ENCODE measurements around the gene VTI1A. TPM values are rescaled to one million over a fixed set of nuclear protein-coding genes. Genes with fewer than 3 reads are reported as not detected.

The VTI1A gene
- polyA plus RNA-seq, 1 donor from 2014 or later = 28.7 TPM

DNA sequence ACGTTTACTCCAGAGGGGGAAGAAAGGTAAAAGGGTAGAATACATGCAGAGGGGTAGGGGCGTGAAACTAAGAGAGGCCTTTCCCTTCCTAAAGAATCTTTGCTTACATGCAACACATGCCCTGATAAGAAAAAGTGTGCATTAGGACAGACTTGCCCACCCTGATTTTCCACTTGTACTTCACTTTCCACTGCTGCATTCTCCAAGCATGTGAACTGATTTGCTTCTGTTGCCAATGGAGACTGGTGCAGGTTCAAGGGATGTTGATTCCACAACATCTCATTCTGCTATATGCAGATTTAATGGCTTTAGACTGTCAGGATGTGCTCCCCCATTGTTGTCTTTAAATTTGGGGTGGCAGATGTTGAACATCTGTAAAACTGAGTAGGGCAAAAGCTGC lies 265.5 kb downstream of the VTI1A start:
- Histone ChIP-seq H3K9ac (ENCODE audit: low read length) (no peak overlapping the region), H3K4me3 (ENCODE audit: low read length) (no peak overlapping the region), H3F3A (ENCODE audit: insufficient read depth, low read length, poor library complexity, severe bottlenecking) (no peaks in the 10 kb centered on the region), H3K9me2 (ENCODE audit: insufficient read depth, low read length) (no peaks in the 10 kb centered on the region), H2AFZ (ENCODE audit: low read depth, low read length) (no peak overlapping the region), H4K20me1 (ENCODE audit: insufficient read depth) (no peaks in the 10 kb centered on the region), H3K27me3 (ENCODE audit: insufficient read depth, low read depth, low read length) (no peaks in the 10 kb centered on the region), H3K27ac (ENCODE audit: low read length) (no peak overlapping the region), H3K9me3 (ENCODE audit: low read length) (no peaks in the 10 kb centered on the region), H3K4me2 (ENCODE audit: low read length) (no peak overlapping the region), H3K36me3 (ENCODE audit: insufficient read depth, low read length) (no peaks in the 10 kb centered on the region), H3K79me2 (replicated peaks; ENCODE audit: insufficient read depth, low read length) (no peaks in the 10 kb centered on the region)
- TF ChIP-seq, protein P1, sequence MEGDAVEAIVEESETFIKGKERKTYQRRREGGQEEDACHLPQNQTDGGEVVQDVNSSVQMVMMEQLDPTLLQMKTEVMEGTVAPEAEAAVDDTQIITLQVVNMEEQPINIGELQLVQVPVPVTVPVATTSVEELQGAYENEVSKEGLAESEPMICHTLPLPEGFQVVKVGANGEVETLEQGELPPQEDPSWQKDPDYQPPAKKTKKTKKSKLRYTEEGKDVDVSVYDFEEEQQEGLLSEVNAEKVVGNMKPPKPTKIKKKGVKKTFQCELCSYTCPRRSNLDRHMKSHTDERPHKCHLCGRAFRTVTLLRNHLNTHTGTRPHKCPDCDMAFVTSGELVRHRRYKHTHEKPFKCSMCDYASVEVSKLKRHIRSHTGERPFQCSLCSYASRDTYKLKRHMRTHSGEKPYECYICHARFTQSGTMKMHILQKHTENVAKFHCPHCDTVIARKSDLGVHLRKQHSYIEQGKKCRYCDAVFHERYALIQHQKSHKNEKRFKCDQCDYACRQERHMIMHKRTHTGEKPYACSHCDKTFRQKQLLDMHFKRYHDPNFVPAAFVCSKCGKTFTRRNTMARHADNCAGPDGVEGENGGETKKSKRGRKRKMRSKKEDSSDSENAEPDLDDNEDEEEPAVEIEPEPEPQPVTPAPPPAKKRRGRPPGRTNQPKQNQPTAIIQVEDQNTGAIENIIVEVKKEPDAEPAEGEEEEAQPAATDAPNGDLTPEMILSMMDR (IDR thresholded peaks at IDR 0.05; ENCODE audit: poor library complexity, severe bottlenecking) = no peak
- TF ChIP-seq, protein P2, sequence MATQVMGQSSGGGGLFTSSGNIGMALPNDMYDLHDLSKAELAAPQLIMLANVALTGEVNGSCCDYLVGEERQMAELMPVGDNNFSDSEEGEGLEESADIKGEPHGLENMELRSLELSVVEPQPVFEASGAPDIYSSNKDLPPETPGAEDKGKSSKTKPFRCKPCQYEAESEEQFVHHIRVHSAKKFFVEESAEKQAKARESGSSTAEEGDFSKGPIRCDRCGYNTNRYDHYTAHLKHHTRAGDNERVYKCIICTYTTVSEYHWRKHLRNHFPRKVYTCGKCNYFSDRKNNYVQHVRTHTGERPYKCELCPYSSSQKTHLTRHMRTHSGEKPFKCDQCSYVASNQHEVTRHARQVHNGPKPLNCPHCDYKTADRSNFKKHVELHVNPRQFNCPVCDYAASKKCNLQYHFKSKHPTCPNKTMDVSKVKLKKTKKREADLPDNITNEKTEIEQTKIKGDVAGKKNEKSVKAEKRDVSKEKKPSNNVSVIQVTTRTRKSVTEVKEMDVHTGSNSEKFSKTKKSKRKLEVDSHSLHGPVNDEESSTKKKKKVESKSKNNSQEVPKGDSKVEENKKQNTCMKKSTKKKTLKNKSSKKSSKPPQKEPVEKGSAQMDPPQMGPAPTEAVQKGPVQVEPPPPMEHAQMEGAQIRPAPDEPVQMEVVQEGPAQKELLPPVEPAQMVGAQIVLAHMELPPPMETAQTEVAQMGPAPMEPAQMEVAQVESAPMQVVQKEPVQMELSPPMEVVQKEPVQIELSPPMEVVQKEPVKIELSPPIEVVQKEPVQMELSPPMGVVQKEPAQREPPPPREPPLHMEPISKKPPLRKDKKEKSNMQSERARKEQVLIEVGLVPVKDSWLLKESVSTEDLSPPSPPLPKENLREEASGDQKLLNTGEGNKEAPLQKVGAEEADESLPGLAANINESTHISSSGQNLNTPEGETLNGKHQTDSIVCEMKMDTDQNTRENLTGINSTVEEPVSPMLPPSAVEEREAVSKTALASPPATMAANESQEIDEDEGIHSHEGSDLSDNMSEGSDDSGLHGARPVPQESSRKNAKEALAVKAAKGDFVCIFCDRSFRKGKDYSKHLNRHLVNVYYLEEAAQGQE (IDR thresholded peaks at IDR 0.05; ENCODE audit: borderline replicate concordance) = no peak
- TF ChIP-seq RAD21 (conservative IDR thresholded peaks at IDR 0.05) (no peak), SMC3 (conservative IDR thresholded peaks at IDR 0.05; ENCODE audit: poor library complexity) (no peak), TAF1 (IDR thresholded peaks at IDR 0.05; ENCODE audit: low read depth) (no peak), EZH2 (IDR thresholded peaks at IDR 0.05; ENCODE audit: borderline replicate concordance, insufficient read depth, low read length, poor library complexity, severe bottlenecking) (no peak), MXI1 (conservative IDR thresholded peaks at IDR 0.05; ENCODE audit: poor library complexity, severe bottlenecking) (no peak)

DNA sequence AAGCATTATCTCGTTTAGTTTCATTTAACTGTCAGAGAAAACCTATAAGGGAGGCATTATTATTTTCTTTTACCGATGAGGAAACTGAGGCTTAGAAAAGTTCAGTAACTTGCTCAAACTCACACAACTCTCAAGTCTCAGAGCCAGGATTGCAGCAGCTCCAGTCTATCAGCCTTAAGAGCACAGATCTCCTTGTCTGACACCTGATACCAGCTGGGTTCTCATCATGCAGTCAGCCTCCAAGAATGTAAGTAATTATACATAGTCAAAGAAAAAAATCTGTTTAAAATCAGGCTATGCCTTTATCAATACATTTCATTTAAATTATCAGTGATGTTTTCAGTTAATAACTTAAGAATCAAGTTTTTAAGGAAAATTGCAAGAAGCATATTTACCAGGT lies 266.4 kb downstream of the VTI1A start:
- H3F3A ChIP-seq (ENCODE audit: insufficient read depth, low read length, poor library complexity, severe bottlenecking) = no peaks in the 10 kb centered on the region
- no peaks in the 10 kb centered on the region for H4K20me1 ChIP-seq (ENCODE audit: insufficient read depth)
- no peak for TF ChIP-seq POLR2AphosphoS5 (IDR thresholded peaks at IDR 0.05)
- TF ChIP-seq, protein P2 (IDR thresholded peaks at IDR 0.05; ENCODE audit: borderline replicate concordance) = no peak
- no peak for TF ChIP-seq RAD21 (conservative IDR thresholded peaks at IDR 0.05)
- TF ChIP-seq TAF1 (IDR thresholded peaks at IDR 0.05; ENCODE audit: low read depth) = no peak
- H3K27me3 ChIP-seq (ENCODE audit: insufficient read depth, low read depth, low read length) = no peaks in the 10 kb centered on the region
- H3K9me2 ChIP-seq (ENCODE audit: insufficient read depth, low read length) = no peaks in the 10 kb centered on the region
- H3K4me2 ChIP-seq (ENCODE audit: low read length) = no peak overlapping the region
- no peak overlapping the region for H2AFZ ChIP-seq (ENCODE audit: low read depth, low read length)
- H3K79me2 ChIP-seq (replicated peaks; ENCODE audit: insufficient read depth, low read length) = no peaks in the 10 kb centered on the region
- no peak overlapping the region for H3K9ac ChIP-seq (ENCODE audit: low read length)
- no peaks in the 10 kb centered on the region for H3K9me3 ChIP-seq (ENCODE audit: low read length)
- H3K27ac ChIP-seq (ENCODE audit: low read length) = no peak overlapping the region
- no peak overlapping the region for H3K4me3 ChIP-seq (ENCODE audit: low read length)
- no peaks in the 10 kb centered on the region for H3K36me3 ChIP-seq (ENCODE audit: insufficient read depth, low read length)
